Activated CD8-positive, alpha-beta memory T cell treated with anti-CD3 and anti-CD28 coated beads, Interleukin-2, amount 50 U/mL, for 4 hours (primary cell): ENCODE results near the gene PRKACB.
"Not testable (repeated sequence)": the region's sequence is repeated elsewhere in the genome, so short reads cannot be mapped to it uniquely, and the experiment has no call there.

Experiments
- DNase-seq: peaks from one replicate; pipeline ENCODE4 v3.0.0-alpha.2; 2020

Gene PRKACB

GRCh38 chr1:84143796-84144565 is at the start of gene PRKACB:
Gene PRKACB (plus strand): TSS chr1:84144271. CDS start chr1:84144362, 91 bp downstream.
- DNase-seq, result no peak

- DNase-seq, result no peak
Measured at GRCh38 chr1:84095308-84095707, 48.8 kb upstream of the PRKACB start.

GRCh38 chr1:84096176-84096575 is 47.9 kb upstream of the PRKACB start:
- no peak for DNase-seq

GRCh38 chr1:84101204-84101603 is 42.9 kb upstream of the PRKACB start:
- DNase-seq, result no peak

- no peak for DNase-seq
Measured at GRCh38 chr1:84103197-84103992, 40.7 kb upstream of the PRKACB start.

GRCh38 chr1:84107538-84107937 is 36.5 kb upstream of the PRKACB start:
- not testable (repeated sequence) for DNase-seq

GRCh38 chr1:84107955-84108354 is 36.1 kb upstream of the PRKACB start:
- no peak for DNase-seq

- DNase-seq, result no peak
Measured at GRCh38 chr1:84108900-84109578, 35.0 kb upstream of the PRKACB start.

- DNase-seq, result no peak
Measured at GRCh38 chr1:84110629-84111028, 33.4 kb upstream of the PRKACB start.

GRCh38 chr1:84116558-84116957 is 27.5 kb upstream of the PRKACB start:
- DNase-seq, result no peak

- no peak for DNase-seq
Measured at GRCh38 chr1:84117868-84118267, 26.2 kb upstream of the PRKACB start.

- no peak for DNase-seq
Measured at GRCh38 chr1:84121360-84121759, 22.7 kb upstream of the PRKACB start.

- peak; percentile 52 for DNase-seq
Measured at GRCh38 chr1:84122780-84123382, 21.2 kb upstream of the PRKACB start.

- no peak for DNase-seq
Measured at GRCh38 chr1:84133479-84133878, 10.6 kb upstream of the PRKACB start.

GRCh38 chr1:84135341-84135740 is 8.7 kb upstream of the PRKACB start:
- DNase-seq, result no peak

GRCh38 chr1:84141182-84142003 is 2.7 kb upstream of the PRKACB start:
- DNase-seq, result no peak

- no peak for DNase-seq
Measured at GRCh38 chr1:84145068-84145467, 997 bp downstream of the PRKACB start.

GRCh38 chr1:84146411-84147032 is 2.5 kb downstream of the PRKACB start:
- no peak for DNase-seq

- DNase-seq, result no peak
Measured at GRCh38 chr1:84148758-84149157, 4.7 kb downstream of the PRKACB start.

GRCh38 chr1:84152649-84153056 is 8.6 kb downstream of the PRKACB start:
- no peak for DNase-seq

GRCh38 chr1:84155517-84155916 is 11.4 kb downstream of the PRKACB start:
- no peak for DNase-seq

- no peak for DNase-seq
Measured at GRCh38 chr1:84156210-84156621, 12.1 kb downstream of the PRKACB start.
